Activated naive CD4-positive, alpha-beta T cell treated with anti-CD3 and anti-CD28 coated beads, Interleukin-2, amount 50 U/mL, for 24 hours (primary cell): ENCODE measurements around the gene SLC45A2.
"Not testable (repeated sequence)": the region's sequence is repeated elsewhere in the genome, so short reads cannot be mapped to it uniquely, and the experiment has no call there.

Source experiments
- H3K27ac Mint-ChIP-seq: one replicate; pipeline ENCODE4 v1.8.0; 2021; ENCODE audit warnings: mild to moderate bottlenecking, mixed read lengths
- H3K27me3 Mint-ChIP-seq: one replicate; pipeline ENCODE4 v1.8.0; 2021; ENCODE audit warnings: mixed read lengths
- H3K36me3 Mint-ChIP-seq: one replicate; pipeline ENCODE4 v1.8.0; 2021; ENCODE audit warnings: mixed read lengths
- H3K4me1 Mint-ChIP-seq: one replicate; pipeline ENCODE4 v1.8.0; 2021; ENCODE audit warnings: mixed read lengths
- H3K4me3 Mint-ChIP-seq: one replicate; pipeline ENCODE4 v1.8.0; 2021; ENCODE audit warnings: mild to moderate bottlenecking, mixed read lengths
- H3K9me3 Mint-ChIP-seq: one replicate; pipeline ENCODE4 v1.8.0; 2021; ENCODE audit warnings: mixed read lengths

The SLC45A2 gene

DNA sequence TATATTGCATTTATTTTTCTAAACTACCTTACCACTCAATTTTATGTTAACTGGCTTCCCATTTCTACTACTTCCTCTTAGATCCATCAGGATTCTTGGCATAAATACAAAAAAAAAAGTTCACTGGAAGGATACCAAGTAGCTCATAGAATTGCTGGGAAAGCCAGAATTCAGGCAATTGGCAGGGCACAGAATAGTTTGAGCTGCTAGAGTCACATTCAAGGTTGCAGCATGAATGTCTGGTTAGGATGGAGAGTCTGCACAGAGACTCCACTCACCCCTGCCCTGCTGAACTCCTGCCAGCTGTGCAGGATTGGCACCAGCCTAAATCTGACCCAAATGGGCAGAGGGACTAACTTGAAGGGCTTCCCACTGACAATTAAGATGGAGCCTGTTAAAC lies 28.3 kb upstream of the SLC45A2 start:
- no peak overlapping the region for H3K27ac Mint-ChIP-seq
- H3K4me1 Mint-ChIP-seq: peaks cover 14% of the 10 kb centered on the region

DNA sequence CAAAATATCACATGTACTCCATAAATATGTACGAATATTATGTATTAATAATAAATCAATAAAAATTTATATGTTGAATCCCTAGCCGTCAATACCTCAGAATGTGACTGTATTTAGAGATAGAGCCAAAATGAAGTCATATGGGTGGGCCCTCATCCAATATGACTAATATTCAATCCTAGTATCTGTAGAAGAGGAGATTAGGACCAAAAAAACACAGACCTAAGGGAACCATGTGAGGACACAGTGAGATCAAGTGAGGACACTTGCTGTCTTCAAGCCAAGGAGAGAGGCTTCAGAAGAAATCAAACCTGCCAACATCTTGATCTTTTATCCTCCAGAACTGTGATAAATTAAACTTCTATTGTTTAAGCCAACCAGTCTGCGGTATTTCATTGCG lies 27.0 kb upstream of the SLC45A2 start:
- no peaks in the 10 kb centered on the region for H3K36me3 Mint-ChIP-seq
- no peaks in the 10 kb centered on the region for H3K27me3 Mint-ChIP-seq

More for the DNA sequence above, 28.3 kb upstream of the SLC45A2 start:
- Mint-ChIP-seq H3K27me3 (no peaks in the 10 kb centered on the region), H3K9me3 (no peaks in the 10 kb centered on the region), H3K4me3 (no peak overlapping the region), H3K36me3 (peaks cover 3% of the 10 kb centered on the region)

DNA sequence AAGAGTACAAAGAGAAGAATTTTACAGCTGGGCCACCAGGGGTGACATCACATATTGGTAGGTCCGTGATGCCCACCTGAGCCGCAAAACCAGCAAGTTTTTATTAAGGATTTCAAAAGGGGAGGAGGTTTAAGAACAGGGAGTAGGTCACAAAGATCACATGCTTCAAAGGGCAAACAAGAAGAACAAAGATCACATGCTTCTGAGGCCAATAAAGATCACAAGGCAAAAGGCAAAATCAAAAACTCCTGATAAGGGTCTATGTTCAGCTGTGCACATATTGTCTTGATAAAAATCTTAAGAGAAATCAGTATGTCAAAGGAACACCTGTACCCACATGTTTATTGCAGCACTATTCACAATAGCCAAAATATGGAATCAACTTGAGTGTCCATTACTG lies 25.7 kb upstream of the SLC45A2 start:
- H3K4me3 Mint-ChIP-seq, H3K27ac Mint-ChIP-seq, H3K36me3 Mint-ChIP-seq, H3K9me3 Mint-ChIP-seq, H3K27me3 Mint-ChIP-seq: not testable (repeated sequence)
- peaks cover 23% of the 10 kb centered on the region for H3K4me1 Mint-ChIP-seq

More for the DNA sequence above, 27.0 kb upstream of the SLC45A2 start:
- Mint-ChIP-seq H3K4me1 (peaks cover 20% of the 10 kb centered on the region), H3K27ac (no peak overlapping the region), H3K9me3 (no peaks in the 10 kb centered on the region), H3K4me3 (no peak overlapping the region)

DNA sequence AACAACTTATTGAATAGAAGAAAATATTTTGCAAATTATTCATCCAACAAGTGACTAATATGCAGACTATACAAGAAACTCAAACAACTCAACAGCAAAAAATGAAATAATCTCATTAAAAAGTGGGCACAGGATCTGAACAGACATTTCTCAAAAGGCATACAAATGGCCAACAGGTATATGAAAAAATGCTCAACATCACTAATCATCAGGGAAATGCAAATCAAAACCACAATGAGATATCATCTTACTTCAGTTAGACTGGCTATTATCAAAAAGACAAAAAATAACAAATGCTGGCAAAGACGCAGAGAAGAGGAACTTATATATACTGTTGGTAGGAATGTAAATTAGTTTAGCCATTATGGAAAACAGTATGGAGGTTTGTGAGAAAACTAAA lies 25.1 kb upstream of the SLC45A2 start:
- peaks cover 28% of the 10 kb centered on the region for H3K4me1 Mint-ChIP-seq
- H3K36me3 Mint-ChIP-seq: no peaks in the 10 kb centered on the region
- H3K4me3 Mint-ChIP-seq: peak overlapping the region; percentile 9
- H3K27ac Mint-ChIP-seq: peak overlapping the region; percentile 30
- no peaks in the 10 kb centered on the region for H3K27me3 Mint-ChIP-seq
- H3K9me3 Mint-ChIP-seq: no peaks in the 10 kb centered on the region

DNA sequence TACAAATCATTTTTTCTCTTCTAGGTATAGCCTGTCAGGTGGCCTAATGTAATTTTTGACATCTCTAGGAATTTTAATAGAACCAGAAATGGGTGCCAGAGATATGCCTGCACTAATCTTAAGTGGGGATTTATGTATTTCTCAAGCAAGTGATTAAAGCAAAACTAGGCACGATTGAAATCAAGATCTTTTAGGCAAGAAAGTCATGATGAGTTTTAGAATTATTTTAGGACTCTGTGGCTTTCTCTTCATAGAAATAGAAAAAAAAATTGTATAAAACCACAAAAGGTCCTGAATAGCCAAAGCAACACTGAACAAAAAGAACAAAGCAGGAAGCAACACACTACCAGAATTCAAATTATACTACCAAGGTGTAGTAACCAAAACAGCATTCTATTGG lies 24.3 kb upstream of the SLC45A2 start:
- peak overlapping the region; percentile 91 for H3K4me3 Mint-ChIP-seq
- H3K4me1 Mint-ChIP-seq: peaks cover 28% of the 10 kb centered on the region
- H3K36me3 Mint-ChIP-seq: peaks cover 2% of the 10 kb centered on the region
- H3K27me3 Mint-ChIP-seq: no peaks in the 10 kb centered on the region
- H3K27ac Mint-ChIP-seq: peak overlapping the region; percentile 92
- no peaks in the 10 kb centered on the region for H3K9me3 Mint-ChIP-seq

DNA sequence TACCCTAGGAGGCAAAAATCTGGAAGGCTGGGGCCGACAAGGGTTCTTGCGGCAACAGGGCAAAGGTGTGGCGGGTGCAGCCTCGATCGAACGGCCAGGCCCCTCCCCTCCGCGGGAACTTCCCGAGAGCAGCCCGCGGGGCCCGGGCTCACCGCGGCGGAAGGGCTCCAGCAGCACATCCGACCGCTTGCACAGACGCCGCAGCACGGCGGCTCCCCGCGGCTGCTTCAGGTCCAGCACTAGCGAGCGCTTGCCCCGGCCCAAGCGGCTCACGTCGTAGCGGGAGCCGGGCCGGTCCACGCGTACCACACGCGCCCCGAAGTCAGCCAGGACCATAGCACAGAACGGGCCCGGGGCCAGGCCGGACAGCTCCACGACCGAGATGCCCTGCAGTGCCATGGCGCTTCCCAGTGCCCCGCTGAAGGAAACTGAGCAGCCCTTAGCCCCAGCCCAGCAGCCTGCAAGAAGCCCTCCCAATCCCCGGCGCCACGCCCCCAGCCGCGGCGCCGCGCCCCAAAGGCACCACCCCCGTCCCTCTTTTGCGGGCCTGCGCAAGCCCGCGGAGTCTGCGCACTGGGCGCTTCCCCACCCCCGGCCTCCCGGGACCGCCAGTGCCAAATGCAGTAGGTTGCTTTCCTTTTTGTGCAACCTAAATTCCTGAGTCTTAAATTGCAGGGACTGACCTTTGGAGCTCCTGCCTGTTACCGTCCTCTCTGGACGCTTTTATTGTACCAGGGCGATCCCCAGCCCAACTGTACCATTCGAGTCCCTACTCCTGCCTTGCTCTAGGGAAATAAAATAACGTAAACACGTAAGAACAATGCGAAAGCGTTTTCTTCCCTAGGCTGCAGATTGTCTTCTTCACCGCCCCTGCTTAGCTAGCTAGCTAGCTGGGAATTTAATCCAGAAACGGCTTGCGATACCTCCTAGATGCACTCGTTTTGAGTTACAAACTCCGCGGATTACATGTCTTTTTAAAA lies 23.4 kb upstream of the SLC45A2 start, which contains the start of gene AMACR:
AMACR (minus strand) TSS at position 430 of the 980 bp plus-strand sequence; CDS start at position 399, 31 bp downstream.
- H3K4me3 Mint-ChIP-seq: peak within 1 kb of the TSS; percentile 91
- H3K36me3 Mint-ChIP-seq: peaks cover 2% of the 10 kb centered on the region
- peaks cover 28% of the 10 kb centered on the region for H3K4me1 Mint-ChIP-seq
- H3K27me3 Mint-ChIP-seq: no peaks in the 10 kb centered on the region
- no peaks in the 10 kb centered on the region for H3K9me3 Mint-ChIP-seq
- peak within 1 kb of the TSS; percentile 92 for H3K27ac Mint-ChIP-seq

DNA sequence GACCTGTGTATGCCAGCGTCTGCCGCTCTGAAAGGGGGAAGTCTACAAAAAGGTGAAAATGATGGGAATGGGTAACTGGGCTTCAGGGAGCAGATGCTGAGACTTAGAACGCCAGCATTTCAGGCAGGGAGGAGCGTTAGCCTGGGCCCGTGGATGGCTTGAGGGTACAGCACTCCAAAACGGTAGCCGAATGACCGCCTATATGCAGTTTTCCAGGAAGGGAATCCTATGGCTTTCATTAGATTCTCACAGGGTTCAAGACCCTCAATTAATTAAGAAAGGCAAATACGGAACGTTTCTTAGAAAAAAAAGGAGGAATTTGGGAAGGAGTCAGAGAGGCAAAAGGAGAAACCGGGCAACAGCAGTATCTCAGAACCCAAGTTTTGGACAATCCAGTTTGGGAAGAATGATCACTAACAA lies 22.7 kb upstream of the SLC45A2 start:
- Mint-ChIP-seq H3K36me3 (peaks cover 2% of the 10 kb centered on the region), H3K4me3 (peak overlapping the region; percentile 91), H3K27ac (peak overlapping the region; percentile 88), H3K9me3 (no peaks in the 10 kb centered on the region), H3K27me3 (no peaks in the 10 kb centered on the region), H3K4me1 (peaks cover 28% of the 10 kb centered on the region)

DNA sequence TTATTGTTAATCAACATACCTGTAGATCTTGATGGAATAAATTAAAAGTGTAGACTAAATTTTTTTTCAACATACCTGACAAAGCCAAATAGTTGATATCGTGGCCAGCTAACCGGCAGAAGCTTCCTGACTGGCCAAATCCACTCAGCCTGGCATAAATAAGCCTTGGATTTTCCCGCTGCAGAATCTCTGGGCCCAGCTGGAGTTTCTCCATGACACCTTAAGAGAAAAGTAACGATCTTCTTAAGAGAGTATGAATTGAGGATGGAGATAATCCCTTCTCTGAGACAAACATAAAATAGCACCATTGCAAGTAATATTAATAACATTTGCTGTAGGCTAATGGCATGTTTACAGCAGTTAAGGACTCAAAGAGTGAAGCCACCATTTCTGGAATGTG lies 21.2 kb upstream of the SLC45A2 start:
- H3K4me1 Mint-ChIP-seq: peaks cover 28% of the 10 kb centered on the region
- H3K9me3 Mint-ChIP-seq: no peaks in the 10 kb centered on the region
- H3K36me3 Mint-ChIP-seq: peaks cover 2% of the 10 kb centered on the region
- no peaks in the 10 kb centered on the region for H3K27me3 Mint-ChIP-seq
- H3K27ac Mint-ChIP-seq: no peak overlapping the region
- H3K4me3 Mint-ChIP-seq: no peak overlapping the region

DNA sequence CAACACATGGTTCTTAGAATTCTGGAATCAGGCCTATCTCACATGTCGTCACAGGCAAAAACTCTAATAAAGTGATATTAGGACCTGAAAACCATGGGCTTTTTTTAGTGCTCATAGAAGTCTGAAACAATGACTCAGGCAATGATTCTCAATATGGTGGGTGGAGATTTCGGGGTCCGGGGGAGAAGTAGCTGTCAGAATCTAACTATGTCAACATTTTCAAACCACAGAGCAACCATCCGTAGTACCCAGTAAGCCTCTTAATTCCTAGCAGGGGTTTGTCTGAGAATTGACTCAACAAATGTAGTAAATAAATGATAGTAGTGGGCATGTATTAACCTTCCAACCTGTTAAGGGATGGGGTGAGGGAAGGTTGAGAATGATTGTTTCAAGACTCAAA lies 20.7 kb upstream of the SLC45A2 start:
- Mint-ChIP-seq H3K4me1 (peaks cover 28% of the 10 kb centered on the region), H3K9me3 (no peaks in the 10 kb centered on the region), H3K4me3 (no peak overlapping the region), H3K27me3 (no peaks in the 10 kb centered on the region), H3K36me3 (peaks cover 2% of the 10 kb centered on the region), H3K27ac (no peak overlapping the region)

DNA sequence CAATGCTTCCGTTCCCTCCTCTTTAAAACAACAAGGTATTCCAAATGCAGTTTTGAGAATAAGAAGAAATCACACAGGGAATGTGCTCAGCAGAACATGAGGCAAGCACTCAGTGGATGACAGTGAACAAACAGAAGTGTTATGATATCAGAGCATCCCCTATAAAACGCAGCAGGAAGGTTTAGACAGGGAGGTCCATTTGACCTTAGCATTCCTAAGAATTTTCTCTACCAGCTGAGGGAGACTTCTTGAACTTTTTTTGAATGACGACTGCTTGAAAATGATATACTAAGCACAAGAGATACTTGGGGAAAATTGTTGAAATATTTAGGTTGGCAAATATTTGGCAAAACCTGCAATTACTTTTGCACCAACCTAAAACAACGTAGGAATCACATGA lies 19.4 kb upstream of the SLC45A2 start:
- no peak overlapping the region for H3K4me3 Mint-ChIP-seq
- H3K9me3 Mint-ChIP-seq: no peaks in the 10 kb centered on the region
- H3K4me1 Mint-ChIP-seq: peaks cover 22% of the 10 kb centered on the region
- no peaks in the 10 kb centered on the region for H3K27me3 Mint-ChIP-seq
- H3K36me3 Mint-ChIP-seq: peaks cover 2% of the 10 kb centered on the region
- no peak overlapping the region for H3K27ac Mint-ChIP-seq

DNA sequence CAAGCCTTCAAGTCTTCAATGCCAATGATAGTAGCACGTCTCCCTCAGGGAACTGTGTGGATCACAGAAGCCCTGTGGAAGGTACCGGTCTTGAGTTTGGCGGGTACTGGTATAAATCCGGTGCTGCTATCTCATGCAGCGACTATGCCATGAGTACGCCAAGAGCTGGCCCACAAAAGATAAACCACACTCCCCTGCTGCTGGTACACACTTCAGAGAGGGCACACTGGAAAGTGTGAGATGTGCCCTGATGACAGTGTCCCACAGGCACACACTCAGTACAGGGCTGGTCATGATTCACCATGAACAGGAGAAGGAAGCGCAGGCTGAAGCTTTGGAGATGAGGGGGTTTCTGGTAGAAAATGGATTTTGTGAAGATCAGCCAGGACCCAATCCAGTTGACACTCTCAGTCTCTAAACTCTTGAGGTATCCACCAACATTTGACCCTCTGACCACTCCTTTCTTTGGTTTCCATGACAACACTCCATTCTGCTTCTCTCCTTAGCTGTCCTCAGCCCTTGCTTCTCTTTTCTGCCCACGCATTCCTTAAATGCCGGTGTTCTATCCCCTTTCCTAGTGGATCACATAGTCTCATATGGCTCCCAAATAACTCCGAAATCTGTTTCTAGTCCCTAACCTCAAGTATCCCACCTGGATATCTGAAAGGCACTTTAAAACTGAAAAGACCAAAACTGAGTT lies 18.3 kb upstream of the SLC45A2 start:
- no peak overlapping the region for H3K27ac Mint-ChIP-seq
- no peaks in the 10 kb centered on the region for H3K27me3 Mint-ChIP-seq
- H3K9me3 Mint-ChIP-seq: no peaks in the 10 kb centered on the region
- H3K4me1 Mint-ChIP-seq: peaks cover 14% of the 10 kb centered on the region
- H3K4me3 Mint-ChIP-seq: no peak overlapping the region
- H3K36me3 Mint-ChIP-seq: peaks cover 2% of the 10 kb centered on the region

DNA sequence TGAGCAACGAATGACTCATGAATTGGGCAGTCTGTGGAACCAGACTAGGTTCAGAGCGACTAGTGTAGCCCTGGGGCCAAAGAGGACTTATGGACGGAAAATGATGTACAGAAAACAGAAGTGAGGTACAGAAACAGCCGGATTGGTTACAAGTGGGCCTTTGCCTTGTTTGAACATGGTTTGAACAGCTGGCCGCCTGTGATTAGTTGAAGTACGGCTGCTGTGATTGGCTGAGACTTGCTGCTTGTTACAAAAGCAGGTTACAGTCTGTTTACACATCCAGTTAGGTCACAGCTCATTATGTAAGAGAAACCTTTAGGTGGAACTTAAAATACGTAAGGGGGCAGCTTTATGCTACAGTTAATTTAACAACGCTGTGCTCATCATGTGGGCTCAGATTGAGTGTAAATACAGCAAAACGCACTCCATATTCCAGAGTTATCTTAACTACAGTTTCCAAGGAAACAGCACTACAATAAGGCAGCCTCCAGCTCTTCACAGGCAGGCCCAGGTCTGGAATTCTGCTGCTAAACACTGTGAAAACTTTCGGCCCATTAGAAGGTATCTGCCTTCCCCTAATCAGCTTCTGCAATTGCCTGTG lies 16.8 kb upstream of the SLC45A2 start:
- H3K36me3 Mint-ChIP-seq: peaks cover 2% of the 10 kb centered on the region
- H3K4me1 Mint-ChIP-seq: peaks cover 14% of the 10 kb centered on the region
- H3K9me3 Mint-ChIP-seq: no peaks in the 10 kb centered on the region
- H3K4me3 Mint-ChIP-seq: no peak overlapping the region
- H3K27ac Mint-ChIP-seq: peak overlapping the region; percentile 12
- H3K27me3 Mint-ChIP-seq: no peaks in the 10 kb centered on the region

DNA sequence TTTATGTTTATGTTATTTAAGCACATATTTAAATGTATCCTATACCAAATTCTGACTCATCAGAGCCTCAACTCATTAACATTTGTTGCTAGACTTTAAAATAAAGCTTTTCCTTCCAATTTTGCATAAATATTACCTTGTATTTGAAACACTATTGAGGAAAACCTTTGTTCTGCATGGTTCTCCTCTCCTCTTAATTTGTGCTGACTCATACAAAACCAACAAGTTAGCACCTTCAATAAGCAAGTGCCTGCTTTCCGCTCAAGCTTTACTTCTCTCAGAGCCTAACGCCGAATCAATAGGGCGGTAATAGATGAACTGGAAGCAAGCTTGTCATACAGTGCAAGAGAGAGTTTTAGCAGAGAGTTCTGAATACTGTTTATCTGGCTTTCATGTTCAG lies 15.5 kb upstream of the SLC45A2 start:
- no peak overlapping the region for H3K27ac Mint-ChIP-seq
- H3K9me3 Mint-ChIP-seq: no peaks in the 10 kb centered on the region
- H3K4me1 Mint-ChIP-seq: peaks cover 8% of the 10 kb centered on the region
- H3K4me3 Mint-ChIP-seq: no peak overlapping the region
- no peaks in the 10 kb centered on the region for H3K27me3 Mint-ChIP-seq
- H3K36me3 Mint-ChIP-seq: peaks cover 3% of the 10 kb centered on the region

DNA sequence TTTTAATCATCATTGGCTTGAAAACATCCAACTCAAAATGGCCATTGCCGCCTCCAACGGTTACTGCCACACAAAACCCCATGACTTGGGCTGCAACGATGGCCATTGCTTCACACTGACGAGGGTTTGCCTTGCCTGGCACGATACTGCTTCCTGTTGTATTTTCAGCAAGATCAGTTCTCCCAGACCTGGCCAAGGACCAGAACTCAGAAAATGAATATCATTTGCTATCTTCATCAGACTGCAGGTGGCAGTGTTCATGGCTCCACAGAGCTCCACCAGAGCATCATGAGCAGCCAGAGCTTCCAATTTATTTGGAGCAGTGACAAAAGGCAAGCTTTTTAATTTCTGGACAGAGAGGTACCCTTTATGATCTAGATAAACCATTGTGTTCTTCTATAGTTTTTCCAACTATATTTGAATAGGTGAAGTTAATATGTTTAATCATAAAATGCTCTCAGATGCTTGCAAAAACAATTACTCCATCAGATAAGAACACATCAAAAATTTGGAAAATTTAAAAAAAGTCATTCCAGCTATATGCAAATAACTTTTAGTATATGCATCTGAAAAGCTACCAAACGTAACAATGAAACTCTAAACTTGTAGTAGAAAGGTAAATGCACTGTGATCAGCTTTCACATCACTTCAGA lies 13.0 kb upstream of the SLC45A2 start:
- Mint-ChIP-seq H3K27ac (no peak overlapping the region), H3K4me1 (peaks cover 5% of the 10 kb centered on the region), H3K27me3 (no peaks in the 10 kb centered on the region), H3K9me3 (no peaks in the 10 kb centered on the region), H3K36me3 (peaks cover 5% of the 10 kb centered on the region), H3K4me3 (no peak overlapping the region)

DNA sequence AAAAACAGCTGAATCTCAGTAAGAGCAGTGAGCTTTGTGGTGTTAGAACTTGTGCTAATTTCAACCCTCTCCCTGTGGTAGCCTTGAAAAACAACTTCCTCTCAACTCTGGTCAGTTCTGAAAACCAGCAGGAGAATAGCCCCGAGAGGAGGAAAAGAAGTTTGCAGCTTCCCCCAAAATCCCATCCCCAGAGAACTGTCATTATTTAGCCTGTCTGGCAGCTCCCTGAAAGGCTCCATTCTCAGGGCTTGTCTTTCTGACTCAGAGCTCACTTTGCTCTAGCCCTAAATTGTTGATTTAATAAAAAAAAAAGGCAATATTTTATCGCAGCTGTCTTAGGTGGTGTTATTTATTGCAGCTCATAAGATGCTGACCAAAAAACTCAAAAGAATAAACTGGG lies 11.4 kb upstream of the SLC45A2 start:
- H3K4me3 Mint-ChIP-seq: no peak overlapping the region
- no peaks in the 10 kb centered on the region for H3K27me3 Mint-ChIP-seq
- peaks cover 5% of the 10 kb centered on the region for H3K36me3 Mint-ChIP-seq
- H3K27ac Mint-ChIP-seq: no peak overlapping the region
- no peaks in the 10 kb centered on the region for H3K9me3 Mint-ChIP-seq
- H3K4me1 Mint-ChIP-seq: peaks cover 5% of the 10 kb centered on the region
